ENCODE measurements around the gene NMRK2.

DNA sequence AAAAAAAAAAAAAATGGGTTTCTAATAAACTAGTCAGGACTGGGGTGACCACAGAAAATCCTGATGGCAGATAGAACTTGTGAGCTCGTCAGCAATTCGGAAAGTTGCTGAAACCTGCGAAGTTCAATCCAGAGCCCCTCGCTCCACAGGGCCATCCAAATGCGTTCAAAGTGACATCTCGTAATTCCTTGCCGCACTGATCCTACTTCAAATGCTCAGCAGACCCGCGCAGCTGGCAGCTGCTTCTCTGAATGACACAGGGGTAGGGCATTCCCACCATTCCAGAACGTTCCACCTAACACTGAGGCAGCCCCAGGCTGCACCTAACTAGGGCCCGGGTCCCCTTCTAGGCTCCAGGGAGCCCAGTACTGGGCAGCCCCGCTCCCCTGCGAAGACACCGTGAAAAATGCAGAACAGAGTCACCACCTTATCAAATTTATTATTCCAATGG, 42.8 kb downstream of the NMRK2 start:
- TF ChIP-seq, protein P1, sequence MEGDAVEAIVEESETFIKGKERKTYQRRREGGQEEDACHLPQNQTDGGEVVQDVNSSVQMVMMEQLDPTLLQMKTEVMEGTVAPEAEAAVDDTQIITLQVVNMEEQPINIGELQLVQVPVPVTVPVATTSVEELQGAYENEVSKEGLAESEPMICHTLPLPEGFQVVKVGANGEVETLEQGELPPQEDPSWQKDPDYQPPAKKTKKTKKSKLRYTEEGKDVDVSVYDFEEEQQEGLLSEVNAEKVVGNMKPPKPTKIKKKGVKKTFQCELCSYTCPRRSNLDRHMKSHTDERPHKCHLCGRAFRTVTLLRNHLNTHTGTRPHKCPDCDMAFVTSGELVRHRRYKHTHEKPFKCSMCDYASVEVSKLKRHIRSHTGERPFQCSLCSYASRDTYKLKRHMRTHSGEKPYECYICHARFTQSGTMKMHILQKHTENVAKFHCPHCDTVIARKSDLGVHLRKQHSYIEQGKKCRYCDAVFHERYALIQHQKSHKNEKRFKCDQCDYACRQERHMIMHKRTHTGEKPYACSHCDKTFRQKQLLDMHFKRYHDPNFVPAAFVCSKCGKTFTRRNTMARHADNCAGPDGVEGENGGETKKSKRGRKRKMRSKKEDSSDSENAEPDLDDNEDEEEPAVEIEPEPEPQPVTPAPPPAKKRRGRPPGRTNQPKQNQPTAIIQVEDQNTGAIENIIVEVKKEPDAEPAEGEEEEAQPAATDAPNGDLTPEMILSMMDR (IDR thresholded peaks at IDR 0.05), result no peak
- TF ChIP-seq ZFX (IDR thresholded peaks at IDR 0.05; ENCODE audit: borderline replicate concordance), result no peak
